Naive thymus-derived CD4-positive, alpha-beta T cell (primary cell): ENCODE data around the gene LYSMD4. TPM values are rescaled to one million over a fixed set of nuclear protein-coding genes. Genes with fewer than 3 reads are reported as not detected.
"Not testable (repeated sequence)": the region's sequence is repeated elsewhere in the genome, so short reads cannot be mapped to it uniquely, and the experiment has no call there.

ENCODE experiments used
- ATAC-seq: fragments of 150-1000 bp; cut with Tn5 transposase; 2 replicates; pipeline ENCODE4 v1.10.0; 2021; ENCODE audit warnings: mild to moderate bottlenecking, moderate library complexity
- CTCF ChIA-PET: fragments of 350-600 bp; sonication (Branson Sonifier 250); formaldehyde crosslinking; loops from one replicate; lab custom pipeline; 2021; ENCODE audit warnings: antibody characterized with exemption; lab: Charles Lee
- POLR2A ChIA-PET: fragments of 350-600 bp; sonication (Branson Sonifier 250); formaldehyde crosslinking; loops from one replicate; lab custom pipeline; 2021; ENCODE audit warnings: antibody characterized with exemption, inconsistent platforms; lab: Charles Lee
- DNase-seq, 9 donors: peaks; one replicate each; pipeline versions ENCODE4 v3.0.0 to v3.0.0-alpha.2; 2020 to 2022; ENCODE audit warnings: mixed read lengths in 1 of 9
- H3K27ac ChIP-seq: one replicate; pipeline ENCODE4 v1.7.0; 2013; ENCODE audit warnings: mild to moderate bottlenecking, low read depth, low read length, moderate library complexity
- H3K27me3 ChIP-seq, 2 donors: one replicate each; pipeline ENCODE4 v1.7.0; 2013; ENCODE audit warnings: low read length in 2 of 2, mild to moderate bottlenecking in 2 of 2, moderate library complexity in 2 of 2; ENCODE audit not compliant: control insufficient read depth in 2 of 2, insufficient read depth in 2 of 2
- H3K36me3 ChIP-seq, 3 experiments: 1 replicate in 2 of 3; 2 replicates in 1 of 3; pipeline ENCODE4 v1.7.0; 2013; ENCODE audit warnings: low read length in 3 of 3, mild to moderate bottlenecking in 3 of 3, moderate library complexity in 1 of 3; ENCODE audit not compliant: insufficient read depth in 3 of 3, control insufficient read depth in 2 of 3
- H3K4me1 ChIP-seq, 2 donors: one replicate each; pipeline ENCODE4 v1.7.0; 2013; ENCODE audit warnings: low read length in 2 of 2, mild to moderate bottlenecking in 2 of 2, moderate library complexity in 1 of 2; ENCODE audit not compliant: control insufficient read depth in 2 of 2, insufficient read depth in 2 of 2
- H3K4me3 ChIP-seq: 2 replicates; pipeline ENCODE4 v1.7.0; 2013; ENCODE audit warnings: mild to moderate bottlenecking, low read length
- H3K9me3 ChIP-seq, 3 experiments: 1 replicate in 2 of 3; 2 replicates in 1 of 3; pipeline ENCODE4 v1.7.0; 2013; ENCODE audit warnings: low read length in 3 of 3; ENCODE audit not compliant: control insufficient read depth in 2 of 3
- H3K27ac Mint-ChIP-seq, 9 donors: one replicate each; pipeline ENCODE4 v1.8.0; 2020 to 2022; ENCODE audit warnings: mixed read lengths in 9 of 9, mild to moderate bottlenecking in 8 of 9, moderate library complexity in 5 of 9, inconsistent platforms in 2 of 9
- H3K27me3 Mint-ChIP-seq, 5 donors: one replicate each; pipeline ENCODE4 v1.8.0; 2021 to 2022; ENCODE audit warnings: mixed read lengths in 5 of 5, mild to moderate bottlenecking in 1 of 5
- H3K36me3 Mint-ChIP-seq, 5 donors: one replicate each; pipeline ENCODE4 v1.8.0; 2020 to 2022; ENCODE audit warnings: mixed read lengths in 5 of 5, mild to moderate bottlenecking in 3 of 5, inconsistent platforms in 1 of 5
- H3K4me1 Mint-ChIP-seq, 7 donors: one replicate each; pipeline ENCODE4 v1.8.0; 2020 to 2022; ENCODE audit warnings: mixed read lengths in 7 of 7, mild to moderate bottlenecking in 3 of 7, inconsistent platforms in 1 of 7
- H3K4me3 Mint-ChIP-seq, 10 donors: one replicate each; pipeline ENCODE4 v1.8.0; 2020 to 2022; ENCODE audit warnings: mild to moderate bottlenecking in 10 of 10, mixed read lengths in 10 of 10, moderate library complexity in 6 of 10, inconsistent platforms in 2 of 10
- H3K9me3 Mint-ChIP-seq, 11 donors: one replicate each; pipeline ENCODE4 v1.8.0; 2020 to 2022; ENCODE audit warnings: mixed read lengths in 11 of 11, mild to moderate bottlenecking in 4 of 11, inconsistent platforms in 1 of 11, moderate library complexity in 1 of 11
- intact Hi-C, 2 donors: fragments of 100-400 bp; cut with micrococcal nuclease; formaldehyde crosslinking; loops; one replicate each; pipeline ENCODE4 v1.15.1; 2023
- polyA plus RNA-seq, 2 donors: library from polyadenylated mRNA; unstranded; fragments of 300-500 nt; fragmentation: Illumina TruSeq; gene quantifications; one replicate each; pipeline ENCODE4 v1.2.3, GENCODE V29; 2021
- total RNA-seq, 6 experiments: library from RNA in 5 of 6; stranded (reverse) in 5 of 6; gene quantifications; 1 replicate in 5 of 6; 2 replicates in 1 of 6; pipeline ENCODE4 v1.2.3 and lab custom pipeline; 2021 to 2026

The LYSMD4 gene
- total and polyA plus RNA-seq, 7 experiments from 2014 or later, result 7.9 to 22.4 (median 14.8) TPM

- not testable (repeated sequence) for DNase-seq, H3K36me3 ChIP-seq, H3K27me3 ChIP-seq, H3K9me3 Mint-ChIP-seq, ATAC-seq, H3K36me3 Mint-ChIP-seq, H3K9me3 ChIP-seq, H3K27me3 Mint-ChIP-seq
- ChIA-PET POLR2A (interaction anchor here (0.7 to 2.4 kb wide), 12 partner anchors 10 to 1084 kb away, joined by 3 to 13 read pairs (median 6); partner anchors contain the start of gene MEF2A), CTCF (interaction anchor here (0.6 to 3.5 kb wide), 4 partner anchors 19 to 461 kb away, joined by 3 to 16 read pairs (median 4); no protein-coding TSS in a partner anchor)
- Histone ChIP-seq H3K4me3 (peak overlapping the region; percentile 48), H3K27ac (peak overlapping the region; percentile 84), H3K4me1 (peaks cover 10 to 13% of the 10 kb centered on the region in 2 donors)
- Mint-ChIP-seq H3K4me3 (peak overlapping the region; percentile 70 to 88 (median 83)), H3K27ac (peak overlapping the region; percentile 82 to 97 (median 95)), H3K4me1 (peaks cover 5 to 39% (median 27%) of the 10 kb centered on the region in 7 donors)
- intact Hi-C loops, result loop anchor here in 1 of 2 donors (2.0 to 5.0 kb wide), 2 partner anchors 312 to 609 kb away; no protein-coding TSS in a partner anchor
Observed at GRCh38 chr15:99734040-99734291, 729 bp upstream of the LYSMD4 start.

- intact Hi-C loops, result loop anchor here (1.0 to 5.0 kb wide), 13 partner anchors 13 to 1085 kb away; partner anchors contain the start of genes ASB7 (in 2 of the 2), LINS1 (in 2 of the 2), LRRC28 (in 2 of the 2) and MEF2A (in 2 of the 2)
- no peak for ATAC-seq
Observed at GRCh38 chr15:99732751-99733267, 428 bp downstream of the LYSMD4 start.

GRCh38 chr15:99732124-99732750 lies 1.0 kb downstream of the LYSMD4 start:
- DNase-seq (peak in 1 of 9 donors; percentile 19), ATAC-seq (no peak)
- peak overlapping the region; percentile 81 to 92 (median 88) for H3K4me3 Mint-ChIP-seq
- intact Hi-C loops, result loop anchor here (2.0 to 5.0 kb wide), 5 partner anchors 17 to 871 kb away; partner anchors contain the start of genes ASB7 (in 2 of the 2) and LINS1 (in 2 of the 2)
- peak overlapping the region; percentile 70 for H3K4me3 ChIP-seq
- peak overlapping the region; percentile 64 for H3K27ac ChIP-seq
- H3K9me3 Mint-ChIP-seq, result peaks cover 0 to 1% (median 0%) of the 10 kb centered on the region in 11 donors
- H3K27me3 Mint-ChIP-seq, result no peaks in the 10 kb centered on the region
- no peaks in the 10 kb centered on the region for H3K27me3 ChIP-seq
- H3K36me3 Mint-ChIP-seq, result peaks cover 0 to 10% (median 6%) of the 10 kb centered on the region in 5 donors
- peaks cover 10 to 13% of the 10 kb centered on the region in 2 donors for H3K4me1 ChIP-seq
- H3K4me1 Mint-ChIP-seq, result peaks cover 5 to 36% (median 27%) of the 10 kb centered on the region in 7 donors
- ChIA-PET CTCF (interaction anchor here (1.3 to 3.5 kb wide), 3 partner anchors 23 to 361 kb away, joined by 3 to 16 read pairs (median 13); no protein-coding TSS in a partner anchor), POLR2A (interaction anchor here (0.6 to 2.4 kb wide), 10 partner anchors 11 to 666 kb away, joined by 3 to 13 read pairs (median 4); partner anchors contain the start of gene MEF2A)
- H3K36me3 ChIP-seq, result peaks cover 0 to 24% (median 8%) of the 10 kb centered on the region in 3 experiments
- H3K27ac Mint-ChIP-seq, result peak overlapping the region; percentile 40 to 91 (median 78)
- no peaks in the 10 kb centered on the region for H3K9me3 ChIP-seq

More at GRCh38 chr15:99732751-99733267, 428 bp downstream of the LYSMD4 start:
- no peaks in the 10 kb centered on the region for H3K9me3 ChIP-seq
- H3K4me1 ChIP-seq, result peaks cover 10 to 13% of the 10 kb centered on the region in 2 donors
- DNase-seq, result peak in 1 of 9 donors; percentile 42
- POLR2A ChIA-PET, result interaction anchor here (0.6 to 2.4 kb wide), 16 partner anchors 9 to 665 kb away, joined by 3 to 13 read pairs (median 4); partner anchors contain the start of genes LRRC28 and MEF2A
- H3K4me1 Mint-ChIP-seq, result peaks cover 5 to 36% (median 27%) of the 10 kb centered on the region in 7 donors
- CTCF ChIA-PET, result interaction anchor here (0.6 to 3.5 kb wide), 7 partner anchors 14 to 459 kb away, joined by 3 to 16 read pairs (median 3); no protein-coding TSS in a partner anchor
- H3K27me3 ChIP-seq, result no peaks in the 10 kb centered on the region
- H3K4me3 ChIP-seq, result peak overlapping the region; percentile 70
- H3K9me3 Mint-ChIP-seq, result peaks cover 0 to 1% (median 0%) of the 10 kb centered on the region in 11 donors
- H3K36me3 ChIP-seq, result peaks cover 0 to 21% (median 8%) of the 10 kb centered on the region in 3 experiments
- H3K4me3 Mint-ChIP-seq, result peak overlapping the region; percentile 81 to 92 (median 88)
- no peaks in the 10 kb centered on the region for H3K27me3 Mint-ChIP-seq
- H3K27ac Mint-ChIP-seq, result peak overlapping the region; percentile 40 to 91 (median 78)
- peak overlapping the region; percentile 64 for H3K27ac ChIP-seq
- peaks cover 0 to 10% (median 6%) of the 10 kb centered on the region in 5 donors for H3K36me3 Mint-ChIP-seq

- H3K4me1 Mint-ChIP-seq, result peaks cover 5 to 36% (median 27%) of the 10 kb centered on the region in 7 donors
- H3K9me3 Mint-ChIP-seq, result peaks cover 0 to 1% (median 0%) of the 10 kb centered on the region in 11 donors
- no peaks in the 10 kb centered on the region for H3K27me3 Mint-ChIP-seq
- no peaks in the 10 kb centered on the region for H3K27me3 ChIP-seq
- no peak overlapping the region for H3K27ac ChIP-seq
- intact Hi-C loops, result loop anchor here (2.0 to 5.0 kb wide), 5 partner anchors 17 to 871 kb away; partner anchors contain the start of genes ASB7 (in 2 of the 2) and LINS1 (in 2 of the 2)
- H3K36me3 Mint-ChIP-seq, result peaks cover 0 to 14% (median 6%) of the 10 kb centered on the region in 5 donors
- ChIA-PET POLR2A (interaction anchor here (0.7 to 2.4 kb wide), 6 partner anchors 9 to 459 kb away, joined by 3 to 13 read pairs (median 3); partner anchors contain the start of gene MEF2A), CTCF (interaction anchor here (1.3 to 3.5 kb wide), 5 partner anchors 24 to 459 kb away, joined by 3 to 16 read pairs (median 4); no protein-coding TSS in a partner anchor)
- no peaks in the 10 kb centered on the region for H3K9me3 ChIP-seq
- ATAC-seq (no peak), DNase-seq (no peak)
- peak overlapping the region; percentile 81 to 92 (median 88) for H3K4me3 Mint-ChIP-seq
- H3K36me3 ChIP-seq, result peaks cover 0 to 24% (median 8%) of the 10 kb centered on the region in 3 experiments
- H3K27ac Mint-ChIP-seq, result peak overlapping the region in 7 of 9 donors; percentile 60 to 89 (median 73)
- peaks cover 10 to 13% of the 10 kb centered on the region in 2 donors for H3K4me1 ChIP-seq
- H3K4me3 ChIP-seq, result no peak overlapping the region
Observed at GRCh38 chr15:99731336-99732123, 1.7 kb downstream of the LYSMD4 start.

GRCh38 chr15:99729920-99730319 lies 3.3 kb downstream of the LYSMD4 start:
- intact Hi-C loops, result loop anchor here in 1 of 2 donors (1.0 to 5.0 kb wide), 5 partner anchors 308 to 457 kb away; no protein-coding TSS in a partner anchor
- DNase-seq, result peak in 4 of 9 donors; percentile 22 to 50 (median 34)
- peaks cover 10 to 13% of the 10 kb centered on the region in 2 donors for H3K4me1 ChIP-seq

More at GRCh38 chr15:99729920-99730319, 3.3 kb downstream of the LYSMD4 start:
- Mint-ChIP-seq H3K27me3 (no peaks in the 10 kb centered on the region), H3K4me3 (no peak overlapping the region), H3K4me1 (peaks cover 5 to 35% (median 27%) of the 10 kb centered on the region in 7 donors), H3K9me3 (peaks cover 0 to 1% (median 0%) of the 10 kb centered on the region in 11 donors), H3K27ac (peak overlapping the region in 1 of 9 donors; percentile 40), H3K36me3 (peaks cover 0 to 20% (median 6%) of the 10 kb centered on the region in 5 donors)
- ATAC-seq, result no peak
- Histone ChIP-seq H3K4me3 (no peak overlapping the region), H3K27ac (no peak overlapping the region), H3K9me3 (no peaks in the 10 kb centered on the region), H3K27me3 (no peaks in the 10 kb centered on the region), H3K36me3 (peaks cover 0 to 24% (median 8%) of the 10 kb centered on the region in 3 experiments)
- ChIA-PET POLR2A (no interaction called here), CTCF (interaction anchor here (0.8 to 1.9 kb wide), 7 partner anchors 12 to 457 kb away, joined by 3 to 8 read pairs (median 4); no protein-coding TSS in a partner anchor)
